NCI-H446 (cell line): ENCODE results near the gene ABCA5.
A peak's percentile ranks its signal among the peaks of the same experiment; 100 is the strongest.

Experiments
- DNase-seq, 2 experiments: peaks; one replicate each; lab custom pipeline; 2025; lab: John Stamatoyannopoulos, UW

The ABCA5 gene, protein sequence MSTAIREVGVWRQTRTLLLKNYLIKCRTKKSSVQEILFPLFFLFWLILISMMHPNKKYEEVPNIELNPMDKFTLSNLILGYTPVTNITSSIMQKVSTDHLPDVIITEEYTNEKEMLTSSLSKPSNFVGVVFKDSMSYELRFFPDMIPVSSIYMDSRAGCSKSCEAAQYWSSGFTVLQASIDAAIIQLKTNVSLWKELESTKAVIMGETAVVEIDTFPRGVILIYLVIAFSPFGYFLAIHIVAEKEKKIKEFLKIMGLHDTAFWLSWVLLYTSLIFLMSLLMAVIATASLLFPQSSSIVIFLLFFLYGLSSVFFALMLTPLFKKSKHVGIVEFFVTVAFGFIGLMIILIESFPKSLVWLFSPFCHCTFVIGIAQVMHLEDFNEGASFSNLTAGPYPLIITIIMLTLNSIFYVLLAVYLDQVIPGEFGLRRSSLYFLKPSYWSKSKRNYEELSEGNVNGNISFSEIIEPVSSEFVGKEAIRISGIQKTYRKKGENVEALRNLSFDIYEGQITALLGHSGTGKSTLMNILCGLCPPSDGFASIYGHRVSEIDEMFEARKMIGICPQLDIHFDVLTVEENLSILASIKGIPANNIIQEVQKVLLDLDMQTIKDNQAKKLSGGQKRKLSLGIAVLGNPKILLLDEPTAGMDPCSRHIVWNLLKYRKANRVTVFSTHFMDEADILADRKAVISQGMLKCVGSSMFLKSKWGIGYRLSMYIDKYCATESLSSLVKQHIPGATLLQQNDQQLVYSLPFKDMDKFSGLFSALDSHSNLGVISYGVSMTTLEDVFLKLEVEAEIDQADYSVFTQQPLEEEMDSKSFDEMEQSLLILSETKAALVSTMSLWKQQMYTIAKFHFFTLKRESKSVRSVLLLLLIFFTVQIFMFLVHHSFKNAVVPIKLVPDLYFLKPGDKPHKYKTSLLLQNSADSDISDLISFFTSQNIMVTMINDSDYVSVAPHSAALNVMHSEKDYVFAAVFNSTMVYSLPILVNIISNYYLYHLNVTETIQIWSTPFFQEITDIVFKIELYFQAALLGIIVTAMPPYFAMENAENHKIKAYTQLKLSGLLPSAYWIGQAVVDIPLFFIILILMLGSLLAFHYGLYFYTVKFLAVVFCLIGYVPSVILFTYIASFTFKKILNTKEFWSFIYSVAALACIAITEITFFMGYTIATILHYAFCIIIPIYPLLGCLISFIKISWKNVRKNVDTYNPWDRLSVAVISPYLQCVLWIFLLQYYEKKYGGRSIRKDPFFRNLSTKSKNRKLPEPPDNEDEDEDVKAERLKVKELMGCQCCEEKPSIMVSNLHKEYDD (N-terminal part only)

GRCh38 chr17:69327060-69327831 lies at the start of gene ABCA5:
TSS of gene ABCA5 (minus strand) at chr17:69327133. CDS start at chr17:69314415, 12,718 bp downstream.
- DNase-seq, result peak; percentile 40 to 88

DNA sequence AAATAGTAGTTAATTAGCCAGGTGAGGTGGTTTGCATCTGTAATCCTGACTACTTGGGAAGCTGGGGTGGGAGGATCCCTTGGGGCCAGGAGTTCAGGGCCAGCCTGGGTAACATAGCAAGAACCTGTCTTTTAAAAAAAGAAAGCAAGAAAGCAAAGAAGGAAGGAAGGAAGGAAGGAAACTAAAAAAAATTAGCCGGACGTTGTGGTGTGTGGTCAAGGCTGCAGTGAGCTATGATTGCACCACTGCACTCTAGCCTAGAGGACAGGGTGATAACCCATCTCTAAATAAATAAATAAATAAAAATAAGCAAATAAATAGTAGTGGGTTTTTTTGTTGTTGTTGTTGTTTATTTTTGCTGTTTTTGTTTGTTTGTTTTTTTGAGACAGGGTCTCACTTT lies 48.3 kb upstream of the ABCA5 start:
- DNase-seq, result no peak

- DNase-seq, result no peak
Measured at GRCh38 chr17:69373069-69373468, 46.1 kb upstream of the ABCA5 start.

DNA sequence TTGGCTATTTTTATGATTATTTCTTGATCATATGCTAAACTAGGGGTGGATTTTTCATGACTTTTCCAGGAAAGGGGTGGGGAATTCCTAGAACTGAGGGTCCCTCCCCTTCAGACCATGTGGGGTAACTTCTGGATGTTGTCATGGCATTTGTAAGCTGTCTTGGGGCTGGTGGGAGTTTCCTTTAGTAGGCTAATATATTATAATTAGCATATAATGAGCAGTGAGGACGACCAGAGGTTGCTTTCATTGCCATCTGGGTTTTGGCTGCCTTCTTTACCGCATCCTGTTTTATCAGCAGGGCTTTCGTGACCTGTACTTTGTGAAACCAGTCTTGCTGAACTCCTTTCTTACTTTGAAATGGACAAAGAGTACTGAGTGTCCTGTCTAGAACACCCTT lies 40.4 kb upstream of the ABCA5 start:
- DNase-seq, result no peak

GRCh38 chr17:69363488-69364210 lies 36.7 kb upstream of the ABCA5 start:
- no peak for DNase-seq

GRCh38 chr17:69361156-69361555 lies 34.2 kb upstream of the ABCA5 start:
- DNase-seq, result no peak

GRCh38 chr17:69358688-69359596 lies 32.0 kb upstream of the ABCA5 start:
- DNase-seq, result no peak

GRCh38 chr17:69357701-69358100 lies 30.8 kb upstream of the ABCA5 start:
- DNase-seq, result no peak

GRCh38 chr17:69356625-69357024 lies 29.7 kb upstream of the ABCA5 start:
- no peak for DNase-seq

GRCh38 chr17:69350911-69351310 lies 24.0 kb upstream of the ABCA5 start:
- no peak for DNase-seq

- no peak for DNase-seq
Measured at GRCh38 chr17:69348429-69348828, 21.5 kb upstream of the ABCA5 start.

DNA sequence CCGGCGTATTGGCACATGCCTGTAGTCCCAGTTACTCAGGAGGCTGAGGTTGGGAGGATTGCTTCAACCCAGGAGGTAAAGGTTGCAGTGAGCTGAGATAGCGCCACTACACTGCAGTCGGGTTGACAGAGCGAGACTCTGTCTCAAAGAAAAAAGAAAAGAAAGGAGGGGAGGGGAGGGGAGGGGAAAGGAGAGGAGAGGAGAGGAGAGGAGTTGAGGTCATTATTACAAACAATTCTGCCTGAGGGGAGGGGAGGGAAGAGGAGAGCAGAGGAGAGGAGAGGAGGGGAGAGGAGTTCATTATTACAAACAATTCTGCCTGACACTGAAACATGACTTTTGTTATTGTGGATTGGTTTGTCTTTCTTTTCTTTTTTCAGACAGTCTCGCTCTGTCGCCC lies 19.8 kb upstream of the ABCA5 start:
- DNase-seq, result no peak

GRCh38 chr17:69344939-69345338 lies 18.0 kb upstream of the ABCA5 start:
- DNase-seq, result no peak

DNA sequence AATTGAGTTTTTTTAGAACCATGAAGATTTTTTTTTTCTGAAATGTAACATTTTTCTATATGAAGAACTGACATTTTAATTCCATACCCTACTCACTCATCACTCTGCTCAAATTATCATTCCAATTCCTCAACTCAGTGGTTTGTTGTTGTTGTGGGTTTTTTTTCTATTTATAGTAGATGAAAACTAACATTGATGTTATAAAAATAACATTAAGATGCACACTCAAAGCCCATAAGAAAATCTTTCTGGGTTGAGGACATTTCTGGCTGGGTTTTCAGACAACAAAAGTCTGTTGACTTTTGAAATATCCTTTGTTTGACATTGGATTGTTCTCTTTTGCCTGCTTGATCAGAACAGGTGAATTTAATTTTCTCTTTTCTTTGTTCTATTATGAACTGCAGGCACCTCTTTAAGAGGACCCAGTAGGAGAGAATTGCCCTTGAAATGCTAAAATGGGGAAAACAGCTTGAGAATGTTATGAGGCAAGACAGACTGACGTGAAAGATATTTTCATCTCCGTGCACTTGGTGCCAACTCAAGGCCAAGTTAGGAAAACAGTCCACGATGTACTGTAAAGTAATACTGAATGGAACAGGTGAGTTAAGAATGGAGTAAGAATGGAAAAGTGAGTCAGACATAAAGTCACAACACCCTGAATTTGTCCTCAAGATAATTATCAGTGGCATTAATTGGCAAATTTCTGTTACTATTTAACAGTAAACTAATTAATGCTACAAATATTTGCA lies 16.1 kb upstream of the ABCA5 start:
- no peak for DNase-seq

DNA sequence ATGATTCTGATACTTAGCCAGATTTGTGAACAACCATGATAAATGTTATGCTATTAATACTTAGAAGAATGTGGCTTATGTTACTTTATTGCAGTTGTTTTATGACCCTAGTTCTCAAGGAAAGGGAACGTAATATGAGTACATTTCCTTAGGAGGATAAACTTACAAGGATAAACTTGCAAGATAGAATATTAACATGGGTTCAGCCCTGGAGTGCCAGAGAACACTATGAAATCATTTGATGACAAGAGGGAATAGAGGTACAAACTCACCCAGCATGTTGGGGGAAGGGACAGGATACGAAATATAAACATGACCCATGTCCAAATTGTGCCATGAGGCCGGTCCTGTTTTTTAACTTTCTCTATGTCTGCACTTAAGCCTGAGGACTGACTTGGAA lies 13.0 kb upstream of the ABCA5 start:
- DNase-seq, result no peak

GRCh38 chr17:69336996-69337395 lies 10.1 kb upstream of the ABCA5 start:
- no peak for DNase-seq

DNA sequence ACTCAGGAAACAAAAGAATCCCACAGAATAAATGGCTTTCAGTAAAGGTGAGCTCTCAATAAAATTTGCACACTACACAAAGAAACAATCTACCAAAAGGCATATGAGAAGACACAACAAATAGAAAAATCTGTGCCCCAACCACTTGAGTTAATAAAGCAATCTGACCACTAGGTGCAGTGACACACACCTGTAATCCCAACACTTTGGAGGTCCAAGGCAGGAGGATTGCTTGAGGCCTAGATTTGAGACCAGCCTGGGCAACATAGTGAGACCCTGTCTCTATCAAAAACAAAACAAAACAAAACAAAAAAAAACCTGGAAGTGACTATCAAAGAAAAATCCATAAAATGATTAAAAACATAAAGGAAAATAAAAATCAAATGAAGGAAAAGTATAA lies 9.6 kb upstream of the ABCA5 start:
- no peak for DNase-seq

DNA sequence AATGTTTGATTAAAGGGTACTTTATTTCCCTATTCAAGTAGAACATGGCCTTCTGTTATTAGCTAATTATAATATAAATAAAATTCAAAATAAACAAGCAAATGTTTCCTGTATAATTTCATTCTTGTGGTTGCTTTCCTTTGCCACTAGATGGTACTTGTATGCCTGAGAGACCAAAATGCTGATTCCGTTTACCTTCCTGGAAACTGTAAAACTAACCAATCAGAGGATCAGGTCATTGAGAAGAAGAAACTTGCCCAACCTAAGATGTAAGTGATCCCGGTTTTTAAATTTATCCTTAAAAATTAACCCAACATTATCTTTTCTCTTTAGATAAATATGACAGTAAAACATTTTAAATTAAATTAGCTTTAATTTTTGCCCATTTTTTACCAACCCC lies 8.1 kb upstream of the ABCA5 start:
- peak in 1 of 2 experiments; percentile 30 for DNase-seq

DNA sequence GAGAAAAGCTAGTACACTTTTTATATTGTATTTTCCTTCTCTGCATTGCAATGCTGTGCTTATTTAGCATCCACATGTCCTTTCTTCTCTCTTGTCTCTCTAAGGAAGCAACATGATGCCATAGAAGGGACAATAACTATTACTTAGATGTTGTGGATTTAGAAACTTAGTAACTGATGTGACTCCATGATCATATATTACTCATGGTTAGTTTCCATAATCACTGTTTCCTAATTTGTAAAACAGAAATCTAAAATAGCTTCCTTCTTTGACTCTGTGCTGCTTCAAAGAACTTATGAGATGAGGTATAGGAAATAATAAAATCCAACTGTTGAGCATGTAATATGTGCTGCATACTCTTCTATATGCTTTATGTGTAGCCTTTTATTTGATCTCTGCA lies 6.6 kb upstream of the ABCA5 start:
- DNase-seq, result no peak
